ENCODE data around the gene EXOC6B. TPM values are rescaled to one million over a fixed set of nuclear protein-coding genes. Genes with fewer than 3 reads are reported as not detected.

EXOC6B gene
- total RNA-seq, 1 experiment from 2014 or later: 34.3 TPM

DNA sequence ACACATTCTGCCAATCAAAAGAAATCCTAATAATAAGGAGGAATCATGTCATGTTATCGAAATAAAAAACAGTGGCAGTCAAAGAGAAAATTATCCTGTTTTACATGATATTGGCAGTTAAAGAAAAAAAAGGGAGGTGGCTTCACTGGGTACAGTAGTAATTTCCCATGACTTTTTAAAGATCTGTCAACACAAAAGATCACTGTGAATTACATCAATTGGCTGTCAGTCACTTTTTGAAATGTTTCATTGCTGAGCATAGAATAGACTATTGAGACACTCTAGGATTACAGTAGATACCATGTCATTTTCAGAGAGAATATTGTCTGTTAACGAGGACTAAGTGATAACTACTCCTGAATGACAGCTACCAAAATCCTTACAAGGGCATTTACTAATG, 342.5 kb downstream of the EXOC6B start:
- Histone ChIP-seq H4K20me1 (ENCODE audit: insufficient read depth) (no peaks in the 10 kb centered on the region), H2AFZ (no peak overlapping the region), H3K9me2 (ENCODE audit: insufficient read depth) (no peaks in the 10 kb centered on the region), H3K79me2 (ENCODE audit: low read depth) (no peaks in the 10 kb centered on the region), H3K36me3 (ENCODE audit: low read depth) (no peaks in the 10 kb centered on the region), H3K4me3 (no peak overlapping the region), H3K27me3 (ENCODE audit: insufficient read depth, low read depth) (no peaks in the 10 kb centered on the region), H3K27ac (no peak overlapping the region), H3K4me2 (no peak overlapping the region), H3F3A (ENCODE audit: insufficient read depth, low read depth) (no peaks in the 10 kb centered on the region), H3K4me1 (replicated peaks; ENCODE audit: insufficient read depth) (no peaks in the 10 kb centered on the region), H3K9me3 (ENCODE audit: insufficient read depth, low read depth) (no peaks in the 10 kb centered on the region)
- POLR2A ChIA-PET (ENCODE audit: unreplicated experiment): no interaction called here
- TF ChIP-seq EZH2 (IDR thresholded peaks at IDR 0.05; ENCODE audit: low read depth): no peak
- TF ChIP-seq, protein P1, sequence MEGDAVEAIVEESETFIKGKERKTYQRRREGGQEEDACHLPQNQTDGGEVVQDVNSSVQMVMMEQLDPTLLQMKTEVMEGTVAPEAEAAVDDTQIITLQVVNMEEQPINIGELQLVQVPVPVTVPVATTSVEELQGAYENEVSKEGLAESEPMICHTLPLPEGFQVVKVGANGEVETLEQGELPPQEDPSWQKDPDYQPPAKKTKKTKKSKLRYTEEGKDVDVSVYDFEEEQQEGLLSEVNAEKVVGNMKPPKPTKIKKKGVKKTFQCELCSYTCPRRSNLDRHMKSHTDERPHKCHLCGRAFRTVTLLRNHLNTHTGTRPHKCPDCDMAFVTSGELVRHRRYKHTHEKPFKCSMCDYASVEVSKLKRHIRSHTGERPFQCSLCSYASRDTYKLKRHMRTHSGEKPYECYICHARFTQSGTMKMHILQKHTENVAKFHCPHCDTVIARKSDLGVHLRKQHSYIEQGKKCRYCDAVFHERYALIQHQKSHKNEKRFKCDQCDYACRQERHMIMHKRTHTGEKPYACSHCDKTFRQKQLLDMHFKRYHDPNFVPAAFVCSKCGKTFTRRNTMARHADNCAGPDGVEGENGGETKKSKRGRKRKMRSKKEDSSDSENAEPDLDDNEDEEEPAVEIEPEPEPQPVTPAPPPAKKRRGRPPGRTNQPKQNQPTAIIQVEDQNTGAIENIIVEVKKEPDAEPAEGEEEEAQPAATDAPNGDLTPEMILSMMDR (conservative IDR thresholded peaks at IDR 0.05): no peak
- intact Hi-C loops (cut with micrococcal nuclease; ENCODE audit: unreplicated experiment): no loop called here
- no peak for DNase-seq
- BruUV-seq (replicated peaks): no TSS peak
- CTCF ChIA-PET: no interaction called here

DNA sequence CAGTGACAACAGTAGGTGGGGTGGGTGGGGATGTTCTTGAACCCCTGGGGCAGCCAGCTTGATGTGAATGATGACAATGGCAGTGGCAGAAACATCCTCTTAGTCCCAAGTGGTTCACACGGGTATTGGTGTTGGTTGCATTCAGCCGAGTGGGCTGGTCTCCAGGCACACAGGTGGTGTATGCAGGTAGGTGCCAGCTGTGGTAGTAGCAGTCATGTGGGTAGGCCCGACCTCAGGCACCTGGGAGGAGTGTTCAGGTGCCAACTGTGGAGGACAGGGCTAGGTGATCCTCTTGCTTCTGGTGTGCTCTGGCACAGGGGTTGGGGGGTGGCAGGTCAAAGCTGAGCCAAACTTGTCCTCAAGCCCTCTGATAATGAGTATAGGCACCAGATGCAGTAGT, 350.6 kb downstream of the EXOC6B start:
- H3K4me3 ChIP-seq: no peak overlapping the region
- ChIA-PET POLR2A (ENCODE audit: unreplicated experiment) (no interaction called here), CTCF (no interaction called here)
- H3K36me3 ChIP-seq (ENCODE audit: low read depth): no peaks in the 10 kb centered on the region
- H3K9me3 ChIP-seq (ENCODE audit: insufficient read depth, low read depth): 0 out of 2 replicates have a peak, but pooled peaks cover 6% of the 10 kb centered on the region
- H4K20me1 ChIP-seq (ENCODE audit: insufficient read depth): no peaks in the 10 kb centered on the region
- no peak overlapping the region for H3K4me2 ChIP-seq
- intact Hi-C loops (cut with micrococcal nuclease; ENCODE audit: unreplicated experiment): no loop called here
- no peaks in the 10 kb centered on the region for H3K4me1 ChIP-seq (replicated peaks; ENCODE audit: insufficient read depth)
- no peak overlapping the region for H2AFZ ChIP-seq
- no peak overlapping the region for H3K27ac ChIP-seq
- H3K27me3 ChIP-seq (ENCODE audit: insufficient read depth, low read depth): no peaks in the 10 kb centered on the region
- TF ChIP-seq, protein P1 (conservative IDR thresholded peaks at IDR 0.05): no peak
- TF ChIP-seq EZH2 (IDR thresholded peaks at IDR 0.05; ENCODE audit: low read depth): no peak
- BruUV-seq (replicated peaks): no TSS peak
- no peak for DNase-seq
- H3F3A ChIP-seq (ENCODE audit: insufficient read depth, low read depth): no peaks in the 10 kb centered on the region
- no peaks in the 10 kb centered on the region; the same call in 1 of the 2 replicates for H3K9me2 ChIP-seq (ENCODE audit: insufficient read depth)
- H3K79me2 ChIP-seq (ENCODE audit: low read depth): no peaks in the 10 kb centered on the region

DNA sequence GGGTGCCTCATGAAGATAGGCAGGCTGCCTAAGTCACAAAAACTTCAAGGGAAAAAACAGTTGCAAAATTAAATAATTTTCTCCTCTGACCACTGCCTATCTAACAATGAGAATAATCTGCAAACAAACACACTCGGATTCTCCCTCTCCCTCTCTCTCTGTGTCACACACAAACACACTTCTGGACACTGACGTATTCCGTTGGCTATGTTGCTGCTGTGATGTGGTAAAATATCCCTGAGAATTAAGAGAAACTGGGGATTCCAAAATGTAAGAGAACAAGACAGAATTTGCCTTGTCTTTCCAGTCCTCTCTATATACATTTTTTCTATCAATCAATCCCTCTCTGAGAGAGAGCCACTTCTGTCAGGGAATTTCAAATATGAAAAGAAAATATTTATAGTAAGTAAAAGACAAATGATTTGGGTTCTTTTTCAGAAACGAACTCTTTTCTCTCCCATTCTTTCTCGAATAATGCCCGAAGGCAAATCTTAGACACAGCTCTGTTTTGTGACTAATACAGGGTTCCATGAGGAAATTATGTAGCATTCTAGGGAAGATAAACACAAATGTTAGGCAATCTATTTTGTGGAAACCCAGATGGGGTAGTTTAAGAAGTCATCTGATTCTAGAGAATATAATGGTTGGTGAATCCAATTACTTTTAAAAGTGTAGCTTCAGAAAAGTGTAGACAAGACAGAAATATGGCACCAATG, 367.9 kb downstream of the EXOC6B start:
- DNase-seq: peak in 1 of 2 experiments; percentile 54
- no TSS peak for BruUV-seq (replicated peaks)
- no peaks in the 10 kb centered on the region for H3K4me1 ChIP-seq (replicated peaks; ENCODE audit: insufficient read depth)
- no peak overlapping the region for H2AFZ ChIP-seq
- no peaks in the 10 kb centered on the region for H3K27me3 ChIP-seq (ENCODE audit: insufficient read depth, low read depth)
- intact Hi-C loops (cut with micrococcal nuclease; ENCODE audit: unreplicated experiment): no loop called here
- no peaks in the 10 kb centered on the region for H3F3A ChIP-seq (ENCODE audit: insufficient read depth, low read depth)
- 0 out of 2 replicates have a peak, but pooled peaks cover 10% of the 10 kb centered on the region for H3K36me3 ChIP-seq (ENCODE audit: low read depth)
- H3K9me3 ChIP-seq (ENCODE audit: insufficient read depth, low read depth): 0 out of 2 replicates have a peak, but pooled peaks cover 3% of the 10 kb centered on the region
- no peak overlapping the region for H3K4me2 ChIP-seq
- H3K4me3 ChIP-seq: no peak overlapping the region
- ChIA-PET POLR2A (ENCODE audit: unreplicated experiment) (no interaction called here), CTCF (no interaction called here)
- H3K9me2 ChIP-seq (ENCODE audit: insufficient read depth): no peaks in the 10 kb centered on the region
- H3K27ac ChIP-seq: no peak overlapping the region
- TF ChIP-seq, protein P1 (conservative IDR thresholded peaks at IDR 0.05): no peak
- no peak for TF ChIP-seq EZH2 (IDR thresholded peaks at IDR 0.05; ENCODE audit: low read depth)
- no peaks in the 10 kb centered on the region for H4K20me1 ChIP-seq (ENCODE audit: insufficient read depth)
- H3K79me2 ChIP-seq (ENCODE audit: low read depth): no peaks in the 10 kb centered on the region
